ENCODE measurements around the gene SGTB.
A peak's percentile ranks its signal among the peaks of the same experiment; 100 is the strongest.

The SGTB gene

GRCh38 chr5:65721720-65722574 is at the start of gene SGTB, which contains the start of gene NLN:
SGTB (minus strand) TSS chr5:65722109; CDS start chr5:65720807, 1,302 bp downstream.
NLN (plus strand) TSS chr5:65722205; CDS start chr5:65722374, 169 bp downstream.
- peak within 1 kb of the TSS; percentile 95 for H3K27ac Mint-ChIP-seq
- no peaks in the 10 kb centered on the region for H3K9me3 Mint-ChIP-seq
- ATAC-seq (replicated peaks) (peak; percentile 92 to 93), DNase-seq (peak; percentile 80)
- H3K36me3 Mint-ChIP-seq = peaks cover 7 to 11% of the 10 kb centered on the region in 2 donors
- H3K27me3 Mint-ChIP-seq = no peaks in the 10 kb centered on the region
- peak within 1 kb of the TSS; percentile 83 to 92 for H3K4me3 Mint-ChIP-seq
- H3K4me1 Mint-ChIP-seq = peaks cover 8 to 18% of the 10 kb centered on the region in 2 donors

GRCh38 chr5:65771266-65771665 is 49.4 kb upstream of the SGTB start:
- Mint-ChIP-seq H3K36me3 (peaks cover 22 to 36% of the 10 kb centered on the region in 2 donors), H3K9me3 (peaks cover 3 to 4% of the 10 kb centered on the region in 2 donors), H3K27me3 (no peaks in the 10 kb centered on the region), H3K4me1 (peaks cover 0 to 7% of the 10 kb centered on the region in 2 donors), H3K27ac (no peak overlapping the region), H3K4me3 (no peak overlapping the region)
- ATAC-seq (replicated peaks) = no peak
- DNase-seq = no peak

GRCh38 chr5:65769539-65769938 is 47.6 kb upstream of the SGTB start:
- Mint-ChIP-seq H3K4me3 (no peak overlapping the region), H3K27me3 (no peaks in the 10 kb centered on the region), H3K27ac (no peak overlapping the region), H3K36me3 (peaks cover 26 to 37% of the 10 kb centered on the region in 2 donors), H3K4me1 (peaks cover 0 to 7% of the 10 kb centered on the region in 2 donors), H3K9me3 (peaks cover 5 to 7% of the 10 kb centered on the region in 2 donors)
- no peak for ATAC-seq (replicated peaks)
- DNase-seq = no peak

- peaks cover 5 to 7% of the 10 kb centered on the region in 2 donors for H3K9me3 Mint-ChIP-seq
- DNase-seq = no peak
- peaks cover 0 to under 1% of the 10 kb centered on the region in 2 donors for H3K4me1 Mint-ChIP-seq
- ATAC-seq (replicated peaks) = no peak
- no peaks in the 10 kb centered on the region for H3K27me3 Mint-ChIP-seq
- no peak overlapping the region for H3K4me3 Mint-ChIP-seq
- peaks cover 26 to 37% of the 10 kb centered on the region in 2 donors for H3K36me3 Mint-ChIP-seq
- H3K27ac Mint-ChIP-seq = no peak overlapping the region
Measured at GRCh38 chr5:65768723-65769346, 46.9 kb upstream of the SGTB start.

GRCh38 chr5:65767565-65767964 is 45.7 kb upstream of the SGTB start:
- Mint-ChIP-seq H3K9me3 (peaks cover 5 to 7% of the 10 kb centered on the region in 2 donors), H3K36me3 (peaks cover 33 to 41% of the 10 kb centered on the region in 2 donors), H3K4me1 (no peaks in the 10 kb centered on the region), H3K27ac (no peak overlapping the region), H3K27me3 (no peaks in the 10 kb centered on the region), H3K4me3 (no peak overlapping the region)
- ATAC-seq (replicated peaks) = no peak
- DNase-seq = no peak

DNA sequence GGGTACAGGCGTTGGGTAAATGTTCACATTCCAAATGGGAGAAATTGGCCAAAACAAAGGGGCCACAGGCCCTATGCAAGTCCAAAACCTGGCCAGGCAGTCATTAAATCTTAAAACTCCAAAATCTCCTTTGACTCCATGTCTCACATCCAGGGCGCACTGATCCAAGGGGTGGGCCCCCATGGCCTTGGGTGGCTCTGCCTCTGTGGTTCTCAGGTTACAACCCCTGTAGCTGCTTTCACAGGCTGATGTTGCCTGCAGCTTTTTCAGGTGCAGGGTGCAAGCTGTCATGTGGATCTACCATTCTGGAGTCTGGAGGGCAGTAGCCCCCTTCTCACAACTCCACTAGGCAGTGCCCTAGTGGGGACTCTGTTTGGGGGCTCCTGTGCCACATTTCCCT is 44.9 kb upstream of the SGTB start:
- DNase-seq (no peak), ATAC-seq (replicated peaks) (no peak)
- Mint-ChIP-seq H3K27ac (no peak overlapping the region), H3K27me3 (no peaks in the 10 kb centered on the region), H3K4me1 (no peaks in the 10 kb centered on the region), H3K4me3 (no peak overlapping the region), H3K36me3 (peaks cover 33 to 41% of the 10 kb centered on the region in 2 donors), H3K9me3 (peaks cover 5 to 7% of the 10 kb centered on the region in 2 donors)

GRCh38 chr5:65766175-65766574 is 44.3 kb upstream of the SGTB start:
- Mint-ChIP-seq H3K9me3 (peaks cover 5 to 7% of the 10 kb centered on the region in 2 donors), H3K36me3 (peaks cover 33 to 41% of the 10 kb centered on the region in 2 donors), H3K27me3 (no peaks in the 10 kb centered on the region), H3K4me3 (no peak overlapping the region), H3K27ac (no peak overlapping the region), H3K4me1 (no peaks in the 10 kb centered on the region)
- peak; percentile 63 to 75 for ATAC-seq (replicated peaks)
- no peak for DNase-seq

GRCh38 chr5:65765582-65765981 is 43.7 kb upstream of the SGTB start:
- Mint-ChIP-seq H3K9me3 (peaks cover 5 to 7% of the 10 kb centered on the region in 2 donors), H3K4me1 (peaks cover 2 to 5% of the 10 kb centered on the region in 2 donors)
- no peak for ATAC-seq (replicated peaks)

GRCh38 chr5:65762234-65762633 is 40.3 kb upstream of the SGTB start:
- peaks cover 2 to 5% of the 10 kb centered on the region in 2 donors for H3K4me1 Mint-ChIP-seq
- H3K36me3 Mint-ChIP-seq = peaks cover 33 to 39% of the 10 kb centered on the region in 2 donors
- no peak overlapping the region for H3K4me3 Mint-ChIP-seq
- no peak for DNase-seq
- H3K27ac Mint-ChIP-seq = no peak overlapping the region
- peaks cover 5 to 7% of the 10 kb centered on the region in 2 donors for H3K9me3 Mint-ChIP-seq
- no peaks in the 10 kb centered on the region for H3K27me3 Mint-ChIP-seq
- no peak for ATAC-seq (replicated peaks)

More at GRCh38 chr5:65765582-65765981, 43.7 kb upstream of the SGTB start:
- Mint-ChIP-seq H3K27me3 (no peaks in the 10 kb centered on the region), H3K36me3 (peaks cover 34 to 41% of the 10 kb centered on the region in 2 donors), H3K4me3 (no peak overlapping the region), H3K27ac (no peak overlapping the region)
- DNase-seq = no peak

DNA sequence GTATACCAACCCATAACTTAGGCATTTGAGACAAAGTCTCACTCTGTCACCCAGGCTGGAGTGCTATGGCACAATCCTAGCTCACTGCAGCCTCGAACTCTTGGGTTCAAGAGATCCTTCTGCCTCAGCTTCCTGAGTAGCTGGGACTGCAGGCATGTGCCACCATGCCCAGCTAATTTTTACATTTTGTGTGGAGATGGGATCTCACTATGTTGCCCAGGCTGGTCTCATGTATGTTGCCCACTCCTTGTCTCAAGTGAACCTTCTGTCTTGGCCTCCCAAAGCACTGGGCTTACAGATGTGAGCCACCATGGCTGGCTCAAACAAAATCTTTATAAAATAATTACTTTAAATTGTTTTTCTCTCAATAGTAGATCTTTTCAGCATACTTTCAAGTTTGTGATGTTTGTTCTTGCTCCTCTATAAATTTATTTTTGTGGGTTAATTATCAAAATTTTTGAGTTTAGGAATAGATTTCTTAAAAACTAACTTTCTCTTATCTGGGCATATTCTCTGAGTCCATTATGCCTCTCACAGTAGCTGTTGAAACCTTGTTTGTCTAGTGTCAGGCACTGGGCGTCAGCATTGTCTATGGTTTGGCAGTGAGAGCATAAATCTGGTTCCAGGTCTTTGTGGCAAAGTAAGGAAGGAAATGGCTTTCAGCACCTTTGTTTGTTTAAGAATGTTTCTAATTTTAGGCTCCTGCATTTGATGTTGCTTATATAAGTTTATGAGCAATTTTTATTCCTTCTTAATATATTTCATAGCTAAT is 38.8 kb upstream of the SGTB start:
- DNase-seq (no peak), ATAC-seq (replicated peaks) (no peak)
- no peak overlapping the region for H3K27ac Mint-ChIP-seq
- no peak overlapping the region for H3K4me3 Mint-ChIP-seq
- peaks cover 18 to 25% of the 10 kb centered on the region in 2 donors for H3K36me3 Mint-ChIP-seq
- H3K4me1 Mint-ChIP-seq = peaks cover 2 to 5% of the 10 kb centered on the region in 2 donors
- no peaks in the 10 kb centered on the region for H3K27me3 Mint-ChIP-seq
- no peaks in the 10 kb centered on the region for H3K9me3 Mint-ChIP-seq

DNA sequence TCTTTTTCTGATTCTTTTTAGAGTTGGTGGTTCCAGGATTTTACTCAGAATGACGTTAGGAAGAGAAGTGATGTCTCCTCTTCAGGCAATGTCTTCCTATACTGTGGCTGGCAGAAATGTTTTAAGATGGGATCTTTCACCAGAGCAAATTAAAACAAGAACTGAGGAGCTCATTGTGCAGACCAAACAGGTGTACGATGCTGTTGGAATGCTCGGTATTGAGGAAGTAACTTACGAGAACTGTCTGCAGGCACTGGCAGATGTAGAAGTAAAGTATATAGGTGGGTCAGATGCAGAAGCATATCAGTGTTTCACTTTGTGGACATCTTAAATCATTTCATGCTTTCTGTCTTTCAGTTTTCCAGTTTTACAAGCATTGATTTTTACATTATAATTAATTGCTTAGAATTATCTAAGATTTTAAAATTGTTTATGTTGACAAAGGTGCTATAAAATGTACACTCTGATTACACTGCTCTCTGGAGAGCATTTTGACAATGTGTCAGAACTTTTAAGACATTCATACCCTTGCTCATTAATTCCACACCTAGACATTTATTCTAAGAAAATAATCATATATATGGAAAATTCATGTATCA is 36.7 kb upstream of the SGTB start:
- no peaks in the 10 kb centered on the region for H3K27me3 Mint-ChIP-seq
- H3K4me1 Mint-ChIP-seq = peaks cover 2 to 5% of the 10 kb centered on the region in 2 donors
- H3K27ac Mint-ChIP-seq = no peak overlapping the region
- H3K36me3 Mint-ChIP-seq = peaks cover 18 to 25% of the 10 kb centered on the region in 2 donors
- no peaks in the 10 kb centered on the region for H3K9me3 Mint-ChIP-seq
- DNase-seq = no peak
- no peak overlapping the region for H3K4me3 Mint-ChIP-seq
- ATAC-seq (replicated peaks) = no peak

GRCh38 chr5:65753189-65753588 is 31.3 kb upstream of the SGTB start:
- H3K27me3 Mint-ChIP-seq = no peaks in the 10 kb centered on the region
- peaks cover 0 to 2% of the 10 kb centered on the region in 2 donors for H3K4me1 Mint-ChIP-seq
- no peak overlapping the region for H3K4me3 Mint-ChIP-seq
- peaks cover 6 to 14% of the 10 kb centered on the region in 2 donors for H3K36me3 Mint-ChIP-seq
- H3K27ac Mint-ChIP-seq = no peak overlapping the region
- ATAC-seq (replicated peaks) (no peak), DNase-seq (no peak)
- no peaks in the 10 kb centered on the region for H3K9me3 Mint-ChIP-seq

DNA sequence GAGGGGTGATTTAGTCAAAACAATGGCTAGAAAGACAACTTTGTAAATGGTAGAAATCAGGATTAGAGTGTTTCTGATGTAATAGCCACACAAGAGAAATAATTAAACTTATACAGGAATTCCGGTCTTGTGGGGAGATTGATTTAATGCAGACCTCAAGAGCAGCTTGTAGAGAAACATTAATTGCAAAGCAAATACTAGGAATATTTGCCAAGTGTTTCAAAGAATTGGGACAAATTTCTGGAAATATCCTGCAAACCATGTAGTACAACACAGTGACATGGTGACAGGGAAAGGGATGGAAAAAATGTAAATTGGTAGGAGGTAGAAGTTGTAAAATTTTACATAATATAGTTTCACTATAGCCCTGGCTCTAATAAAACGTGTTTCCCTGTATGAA is 29.0 kb upstream of the SGTB start:
- DNase-seq (no peak), ATAC-seq (replicated peaks) (no peak)
- no peaks in the 10 kb centered on the region for H3K27me3 Mint-ChIP-seq
- no peak overlapping the region for H3K27ac Mint-ChIP-seq
- peaks cover 0 to 5% of the 10 kb centered on the region in 2 donors for H3K4me1 Mint-ChIP-seq
- H3K36me3 Mint-ChIP-seq = peaks cover 11 to 28% of the 10 kb centered on the region in 2 donors
- H3K4me3 Mint-ChIP-seq = no peak overlapping the region
- H3K9me3 Mint-ChIP-seq = peaks cover 0 to 5% of the 10 kb centered on the region in 2 donors

- H3K36me3 Mint-ChIP-seq = peaks cover 11 to 33% of the 10 kb centered on the region in 2 donors
- H3K9me3 Mint-ChIP-seq = peaks cover 0 to 5% of the 10 kb centered on the region in 2 donors
- no peak for ATAC-seq (replicated peaks)
- no peak for DNase-seq
- H3K4me3 Mint-ChIP-seq = no peak overlapping the region
- H3K4me1 Mint-ChIP-seq = peaks cover 0 to 5% of the 10 kb centered on the region in 2 donors
- no peak overlapping the region for H3K27ac Mint-ChIP-seq
- no peaks in the 10 kb centered on the region for H3K27me3 Mint-ChIP-seq
Measured at GRCh38 chr5:65749956-65750355, 28.0 kb upstream of the SGTB start.
